ENCODE measurements around the gene HHIPL1.
A peak's percentile ranks its signal among the peaks of the same experiment; 100 is the strongest.
"Not testable (repeated sequence)": the region's sequence is repeated elsewhere in the genome, so short reads cannot be mapped to it uniquely, and the experiment has no call there.

Gene HHIPL1

GRCh38 chr14:99628887-99629618, 15.9 kb upstream of the HHIPL1 start:
- peak; percentile 53 to 91 (median 81) for DNase-seq
- intact Hi-C loops (cut with DNase I), result loop anchor here (2.0 kb wide), 1 partner anchor 112 kb away; no protein-coding TSS in a partner anchor

DNA sequence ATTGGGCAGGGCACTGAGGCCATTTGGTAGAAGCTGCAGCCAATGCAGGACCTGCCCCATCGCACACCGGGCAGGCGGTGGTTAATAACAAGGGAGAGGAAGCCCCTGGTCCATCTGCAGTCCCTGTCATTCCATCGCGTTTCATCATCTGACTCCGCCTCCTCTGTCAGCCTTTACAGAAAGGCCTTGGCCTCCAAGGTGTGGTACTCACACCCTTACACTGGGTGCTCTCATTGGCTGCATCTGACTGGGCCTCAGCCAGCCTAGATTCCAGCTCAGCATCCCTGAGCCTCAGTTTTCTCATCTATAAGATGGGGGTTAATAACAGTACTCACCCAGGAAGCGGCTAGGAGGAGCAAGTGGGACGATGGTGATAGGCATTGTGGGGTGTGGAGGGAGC, 14.7 kb upstream of the HHIPL1 start:
- intact Hi-C loops (cut with DNase I), result no loop called here
- DNase-seq, result no peak

- intact Hi-C loops (cut with DNase I), result no loop called here
Observed at GRCh38 chr14:99632410-99633035, 12.4 kb upstream of the HHIPL1 start.

DNA sequence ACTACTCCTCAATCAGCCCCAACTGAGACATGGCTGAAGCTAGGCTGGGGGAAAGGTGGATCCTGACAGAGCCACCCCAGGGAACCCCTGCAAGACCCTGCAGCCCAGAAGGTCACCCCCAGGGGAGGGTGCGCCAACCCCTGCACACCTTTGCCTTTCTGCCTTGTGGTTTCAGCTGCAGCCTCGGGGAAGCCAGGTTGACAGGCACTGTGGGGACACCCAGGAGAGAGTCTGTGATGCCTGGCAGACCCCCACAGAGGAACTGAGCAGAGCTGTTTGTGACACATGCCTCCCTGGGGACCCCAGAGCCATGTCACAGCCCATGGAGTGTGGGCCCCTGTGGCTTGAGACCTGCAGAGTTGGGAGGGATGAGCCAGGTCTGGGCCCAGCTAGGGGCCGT, 11.8 kb upstream of the HHIPL1 start:
- DNase-seq, result no peak
- intact Hi-C loops (cut with DNase I), result no loop called here

More at GRCh38 chr14:99632410-99633035, 12.4 kb upstream of the HHIPL1 start:
- no peak for DNase-seq

DNA sequence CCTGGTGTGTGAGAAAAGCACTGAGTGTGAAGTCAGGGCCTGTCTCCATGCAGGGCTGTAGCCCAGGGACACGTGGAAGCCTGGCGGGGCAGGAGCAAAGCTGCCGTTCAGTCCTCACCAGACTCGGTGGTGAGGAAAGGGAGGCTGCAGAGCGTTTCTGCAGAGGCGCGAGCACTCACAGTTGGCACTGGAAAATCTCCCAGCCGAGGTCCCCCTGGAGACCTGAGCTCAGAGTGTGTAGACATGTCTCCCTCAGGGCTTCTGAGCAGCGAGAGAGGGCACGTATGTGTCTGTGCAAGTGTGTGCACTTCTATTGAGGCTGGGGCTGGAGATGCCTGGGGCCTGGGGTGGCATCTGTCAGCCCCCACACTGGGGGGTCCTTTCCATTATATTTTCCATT, 11.0 kb upstream of the HHIPL1 start:
- DNase-seq, result no peak
- intact Hi-C loops (cut with DNase I), result no loop called here

- intact Hi-C loops (cut with DNase I), result no loop called here
Observed at GRCh38 chr14:99634443-99634842, 10.5 kb upstream of the HHIPL1 start.

GRCh38 chr14:99635116-99635515, 9.8 kb upstream of the HHIPL1 start:
- intact Hi-C loops (cut with DNase I), result no loop called here
- no peak for DNase-seq

More at GRCh38 chr14:99634443-99634842, 10.5 kb upstream of the HHIPL1 start:
- DNase-seq, result no peak

- no peak for DNase-seq
- intact Hi-C loops (cut with DNase I), result no loop called here
Observed at GRCh38 chr14:99636487-99636886, 8.4 kb upstream of the HHIPL1 start.

DNA sequence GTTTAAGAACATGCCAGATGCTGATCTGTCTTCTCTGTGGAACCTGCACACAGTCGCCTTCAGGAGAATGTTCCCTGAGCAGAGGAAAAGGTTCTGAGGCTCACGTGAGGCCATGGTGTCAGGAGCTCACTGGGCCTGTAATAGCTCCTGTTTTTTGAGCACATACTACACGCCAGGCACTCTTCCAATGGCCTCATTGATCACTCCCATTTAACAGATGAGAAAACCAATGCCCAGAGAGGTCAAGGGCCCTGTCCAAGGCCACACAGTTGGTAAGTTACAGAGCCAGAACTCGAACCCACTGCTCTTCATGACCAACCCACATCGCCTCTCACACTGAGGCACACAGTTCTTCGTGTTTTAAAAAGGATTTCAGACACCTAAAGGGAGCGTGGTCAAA, 7.3 kb upstream of the HHIPL1 start:
- no peak for DNase-seq
- intact Hi-C loops (cut with DNase I), result no loop called here

- intact Hi-C loops (cut with DNase I); DNase-seq: not testable (repeated sequence)
Observed at GRCh38 chr14:99642771-99643170, 2.2 kb upstream of the HHIPL1 start.

GRCh38 chr14:99643343-99643742, 1.6 kb upstream of the HHIPL1 start:
- intact Hi-C loops (cut with DNase I), result no loop called here
- no peak for DNase-seq

GRCh38 chr14:99644035-99644587, 818 bp upstream of the HHIPL1 start:
- intact Hi-C loops (cut with DNase I), result no loop called here
- DNase-seq, result no peak

DNA sequence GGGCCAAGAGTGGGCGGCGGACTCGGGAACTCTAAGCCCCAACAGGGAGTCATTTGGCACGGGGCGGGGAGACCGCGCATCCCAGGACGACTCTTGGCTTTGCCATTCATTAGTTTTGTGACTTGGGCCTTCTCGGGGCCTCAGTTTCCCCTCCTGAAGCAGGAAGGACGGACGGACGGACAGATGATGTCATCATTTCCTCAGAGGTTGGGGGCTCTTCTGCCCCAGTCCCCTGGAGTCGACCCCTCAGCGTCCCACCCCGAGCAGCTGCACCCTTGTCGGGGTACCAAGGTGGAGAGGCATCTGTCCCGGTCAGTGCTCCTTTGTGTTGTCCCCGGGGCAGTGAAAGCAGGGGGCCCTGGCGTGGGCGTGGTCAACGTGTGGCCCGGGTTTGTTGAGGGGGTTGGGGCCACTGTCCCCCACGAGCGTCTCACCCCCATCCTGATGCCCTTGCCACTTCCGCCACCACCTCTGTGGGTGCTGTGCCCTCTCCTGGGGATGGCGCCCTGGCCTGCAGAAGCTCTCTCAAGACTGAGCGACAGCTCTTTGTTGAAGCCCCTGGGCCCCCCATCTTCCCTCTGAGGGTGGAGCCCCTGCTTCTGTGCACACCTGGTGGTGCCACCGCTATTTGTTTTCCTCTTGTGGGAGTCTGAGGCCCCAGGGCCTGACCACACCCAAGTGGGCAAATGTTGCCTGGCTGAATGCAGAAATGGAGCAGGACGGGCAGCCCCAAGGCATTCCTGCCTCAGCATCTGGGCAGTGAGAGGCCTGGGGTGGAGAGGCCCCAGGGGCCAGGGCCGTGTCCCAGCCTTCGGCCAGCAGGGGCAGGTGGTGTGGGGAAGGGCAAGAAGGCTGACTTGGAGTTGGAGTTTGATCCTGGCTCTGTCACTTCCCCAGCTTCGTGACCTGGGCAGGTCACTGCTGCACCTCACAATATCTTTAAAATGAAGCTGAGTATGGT, 896 bp downstream of the HHIPL1 start:
- DNase-seq, result peak in 1 of 42 donors; percentile 18
- intact Hi-C loops (cut with DNase I), result no loop called here

- intact Hi-C loops (cut with DNase I), result no loop called here
- DNase-seq, result no peak
Observed at GRCh38 chr14:99647411-99647810, 2.5 kb downstream of the HHIPL1 start.

DNA sequence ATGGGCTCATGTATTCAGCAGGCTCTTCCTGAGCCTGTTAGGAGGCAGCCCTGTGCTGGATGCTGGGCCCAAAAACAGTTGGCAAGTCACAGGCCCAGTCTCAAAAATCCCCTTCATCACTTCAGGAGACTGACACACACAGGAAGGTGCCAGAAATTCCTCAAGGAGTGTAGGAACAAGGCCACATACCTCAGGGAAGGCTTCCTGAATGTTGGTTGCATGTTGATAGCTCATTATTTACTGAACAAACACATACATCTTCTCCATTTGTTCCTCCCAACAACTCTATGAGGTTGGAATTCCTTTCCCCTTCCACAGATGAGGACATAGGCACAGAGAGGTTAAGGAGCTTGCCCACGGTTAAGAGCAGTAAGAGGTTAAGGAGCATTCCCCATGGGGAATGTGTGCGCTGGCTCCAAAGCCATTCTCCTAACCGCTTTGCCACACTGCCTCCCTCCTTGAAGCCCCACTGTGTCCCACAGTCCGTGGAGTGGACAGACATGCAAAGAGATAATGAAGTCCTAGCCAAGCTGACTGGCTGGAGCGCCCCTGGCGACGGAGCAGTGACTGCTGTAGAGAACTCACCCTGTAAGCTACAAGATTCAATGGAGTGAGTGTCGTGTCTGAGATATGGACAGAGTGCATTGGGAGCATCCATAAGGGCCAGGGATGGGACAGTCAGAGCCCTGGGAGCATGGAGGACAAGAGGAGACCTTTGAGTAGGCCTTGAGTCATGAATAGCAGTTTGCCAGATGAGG, 3.3 kb downstream of the HHIPL1 start:
- no peak for DNase-seq
- intact Hi-C loops (cut with DNase I), result no loop called here

- intact Hi-C loops (cut with DNase I), result no loop called here
- no peak for DNase-seq
Observed at GRCh38 chr14:99649219-99649618, 4.3 kb downstream of the HHIPL1 start.

DNA sequence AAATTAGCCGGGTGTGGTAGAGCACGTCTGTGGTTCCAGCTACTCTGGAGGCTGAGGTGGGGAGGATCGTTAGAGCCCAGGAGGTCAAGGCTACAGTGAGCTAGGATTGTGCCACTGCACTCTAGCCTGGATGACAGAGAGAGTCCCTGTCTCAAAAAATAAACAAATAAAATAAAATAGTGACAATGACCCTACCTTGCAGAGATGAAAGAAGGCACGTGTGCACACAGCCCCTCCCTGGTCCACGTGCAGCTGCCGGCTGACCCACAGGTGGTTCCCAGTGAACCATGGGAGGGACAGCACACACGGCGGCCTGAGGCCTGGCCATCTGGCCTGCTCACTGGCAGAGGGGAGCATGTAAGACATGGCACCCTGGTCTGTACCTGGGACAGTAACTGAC, 4.7 kb downstream of the HHIPL1 start:
- intact Hi-C loops (cut with DNase I), result no loop called here
- no peak for DNase-seq

DNA sequence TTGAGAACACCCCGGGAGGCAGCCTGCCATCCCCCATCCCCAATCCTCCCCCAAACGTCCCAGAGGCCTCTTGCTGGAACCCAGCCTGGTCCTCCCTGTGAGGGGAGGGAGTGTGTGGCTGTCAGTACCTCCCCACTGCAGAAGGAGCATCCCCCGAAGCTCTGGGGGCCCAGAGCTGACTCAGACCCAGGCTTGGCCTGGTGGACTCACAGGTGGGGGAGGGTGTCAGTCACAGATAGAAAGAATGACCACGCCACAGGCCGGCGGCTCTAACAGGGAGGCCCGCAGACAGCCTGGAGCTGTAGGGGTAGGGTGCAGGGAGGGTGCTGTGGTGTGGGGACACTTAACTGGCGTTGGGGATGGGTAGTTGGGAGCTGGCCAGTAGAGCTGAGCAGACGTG, 5.3 kb downstream of the HHIPL1 start:
- intact Hi-C loops (cut with DNase I), result no loop called here
- DNase-seq, result no peak
